HL-60/S4 (cell line): Measurements from ENCODE around the gene RABGEF1.
"Not testable (repeated sequence)": the region's sequence is repeated elsewhere in the genome, so short reads cannot be mapped to it uniquely, and the experiment has no call there.

Experiments used
- in situ Hi-C: fragments of 300-500 bp; cut with MboI; formaldehyde crosslinking; loops from 2 replicates; pipeline ENCODE4 v1.14.3; 2022; ENCODE audit warnings: low sequenced_read_pairs

RABGEF1 gene

DNA sequence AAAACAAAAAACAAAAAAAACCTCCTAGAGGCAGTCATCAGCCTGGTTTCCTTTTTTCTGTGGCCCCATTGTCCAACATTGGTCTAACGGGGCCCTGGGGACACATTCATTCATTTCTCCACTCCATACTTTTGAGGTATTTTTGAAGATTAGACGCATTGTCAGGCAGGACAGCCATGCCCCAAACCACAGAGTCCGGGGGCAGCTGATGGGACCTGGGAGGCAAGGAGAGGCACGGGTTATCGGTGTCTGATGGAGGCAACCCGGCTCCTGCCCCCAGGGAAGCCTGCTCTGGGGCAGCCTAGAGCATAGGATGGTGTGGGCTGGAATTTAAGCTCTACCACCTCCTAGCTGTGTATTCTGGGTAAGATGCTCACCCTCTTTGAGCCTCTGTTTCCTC is 6.5 kb upstream of the RABGEF1 start:
- in situ Hi-C loops: no loop called here

DNA sequence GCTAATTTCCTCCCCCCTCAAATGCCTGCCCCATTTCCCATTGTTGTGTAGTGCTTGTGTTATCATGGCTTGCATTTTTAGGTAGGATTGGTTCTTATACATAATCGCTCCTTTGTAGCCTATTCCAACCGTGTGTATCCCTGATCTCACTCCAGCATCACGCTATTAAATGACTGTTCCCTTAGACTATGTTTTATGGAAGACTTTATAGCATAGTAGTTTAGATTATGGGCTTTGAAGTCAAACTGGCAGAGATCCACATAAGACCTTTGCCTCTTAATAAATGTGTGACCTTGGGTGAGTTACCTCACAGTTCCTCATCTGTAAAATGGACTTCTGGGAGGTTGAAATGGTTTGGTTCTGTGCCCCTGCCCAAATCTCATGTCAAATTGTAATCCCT is 5.4 kb upstream of the RABGEF1 start:
- in situ Hi-C loops: no loop called here

DNA sequence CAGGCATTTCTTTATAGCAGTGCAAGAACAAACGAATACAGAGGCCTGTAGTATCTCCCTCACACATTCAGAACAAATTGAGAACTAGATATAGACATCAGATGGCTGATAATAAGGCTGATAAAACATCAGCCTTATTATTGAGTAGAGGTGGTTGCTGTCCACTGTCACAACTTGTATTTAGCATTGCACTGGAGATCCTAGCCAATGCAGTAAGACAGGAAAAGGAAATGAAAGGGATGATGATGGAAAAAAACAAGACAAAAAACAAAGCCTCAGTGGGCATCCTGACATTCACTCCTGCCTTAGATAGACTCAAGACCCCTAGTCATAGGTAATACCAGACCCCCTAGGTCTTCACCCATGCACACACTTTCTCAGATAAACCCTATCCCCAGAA is 4.7 kb upstream of the RABGEF1 start:
- in situ Hi-C loops: no loop called here

DNA sequence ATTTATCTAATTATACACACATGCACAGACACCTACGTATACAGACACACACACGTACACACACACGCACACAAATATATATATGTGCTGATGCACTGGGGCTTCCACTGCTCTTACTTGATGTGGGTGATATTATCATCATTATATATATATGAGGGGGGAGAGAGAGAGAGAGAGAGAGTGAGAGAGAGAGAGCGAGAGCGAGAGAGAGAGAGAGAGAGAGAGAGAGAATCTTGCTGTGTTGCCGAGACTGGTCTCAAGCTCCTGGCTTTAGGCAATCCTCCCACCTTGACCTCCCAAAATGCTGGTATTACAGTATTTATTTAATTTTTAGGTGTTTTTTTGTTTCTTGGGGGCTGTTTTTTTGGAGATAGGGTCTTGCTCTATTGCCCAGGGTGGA is 3.6 kb upstream of the RABGEF1 start:
- in situ Hi-C loops: no loop called here

DNA sequence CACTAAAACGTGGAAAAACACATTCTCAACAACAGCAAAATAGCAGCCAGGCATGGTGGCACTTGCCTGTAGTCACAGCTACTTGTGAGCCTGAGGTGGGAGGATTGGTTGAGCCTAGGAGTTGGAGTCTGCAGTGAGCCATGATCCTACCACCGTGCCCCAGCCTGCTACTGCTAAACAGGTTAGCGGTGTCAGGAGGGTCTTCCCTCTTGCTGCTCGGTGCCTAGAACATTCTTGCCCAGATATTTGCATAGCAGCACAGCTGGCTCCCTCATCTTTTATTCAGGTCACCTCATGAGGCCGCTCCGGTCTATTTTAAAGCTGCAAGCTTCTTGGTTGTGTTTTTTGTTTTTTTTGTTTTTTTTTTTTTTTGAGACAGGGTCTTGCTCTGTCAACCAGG is 2.9 kb upstream of the RABGEF1 start:
- in situ Hi-C loops: no loop called here

DNA sequence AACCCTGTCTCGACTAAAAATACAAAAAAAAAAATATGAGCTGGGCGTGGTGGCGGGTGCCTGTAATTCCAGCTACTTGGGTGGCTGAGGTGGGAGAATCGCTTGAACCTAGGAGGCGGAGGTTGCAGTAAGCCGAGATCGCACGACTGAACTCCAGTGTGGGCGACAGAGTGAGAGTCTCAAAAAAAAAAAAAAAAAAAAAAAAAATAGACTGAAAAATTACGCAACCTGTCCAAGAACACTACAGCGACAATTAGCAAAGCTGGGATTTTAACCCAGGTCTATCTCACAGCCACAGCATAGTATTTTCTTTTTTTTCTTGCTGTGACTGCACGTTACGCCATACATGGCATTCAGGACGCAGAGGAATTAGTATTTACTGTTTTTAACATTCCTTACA is 1.1 kb upstream of the RABGEF1 start:
- in situ Hi-C loops: no loop called here

DNA sequence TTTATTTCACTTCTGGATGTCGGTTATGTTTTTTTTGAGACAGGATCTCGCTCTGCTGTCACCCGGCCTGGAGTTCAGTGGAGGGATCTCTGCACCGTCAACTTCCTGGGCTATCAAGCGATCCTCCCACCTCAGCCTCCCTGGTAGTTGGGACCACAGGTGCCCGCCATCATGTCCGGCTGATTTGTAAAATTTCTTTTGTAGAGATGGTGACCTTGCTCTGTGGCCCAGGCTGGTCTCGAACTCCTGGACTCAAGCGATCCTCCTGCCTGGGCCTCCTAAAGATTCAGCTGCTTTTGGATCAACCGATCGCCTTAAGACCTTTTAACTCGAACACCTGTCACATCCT is 606 bp upstream of the RABGEF1 start:
- in situ Hi-C loops: no loop called here

DNA sequence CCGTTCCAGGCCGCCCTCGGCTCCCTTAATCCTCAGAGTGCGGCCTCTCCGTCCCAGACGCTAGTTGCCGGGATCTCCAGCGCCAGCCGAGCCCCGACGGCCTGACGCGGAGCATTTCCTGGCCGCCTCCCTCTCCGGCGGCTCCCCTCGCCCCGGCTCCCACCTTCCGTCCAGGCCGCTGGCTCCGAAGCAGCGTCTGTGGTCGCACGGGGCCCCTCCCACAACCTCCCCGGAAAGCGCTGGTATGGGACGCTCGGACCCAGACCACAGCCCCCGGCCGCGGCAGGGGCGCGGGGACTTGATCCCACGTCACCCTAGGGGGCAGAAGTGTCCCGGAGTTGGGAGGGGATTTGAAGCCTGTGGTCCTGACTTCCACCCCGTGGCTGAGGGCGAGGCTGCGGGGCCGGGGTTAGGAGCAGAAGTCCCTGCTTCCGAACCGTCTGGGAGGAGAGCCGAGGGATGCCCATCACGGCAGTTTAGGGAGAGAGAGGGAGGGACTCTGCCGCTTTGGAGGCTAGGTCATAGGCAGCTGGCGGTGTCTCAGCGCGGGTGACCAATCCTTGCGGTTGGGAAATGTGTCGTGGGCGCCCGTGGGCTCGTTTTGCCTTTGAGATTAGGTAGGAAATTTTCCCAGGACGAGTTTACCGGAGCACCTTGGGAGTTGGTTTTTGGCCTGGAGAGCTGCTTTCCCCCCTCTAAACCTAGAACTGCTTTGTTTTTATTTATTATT is 612 bp downstream of the RABGEF1 start:
- in situ Hi-C loops: not testable (repeated sequence)

DNA sequence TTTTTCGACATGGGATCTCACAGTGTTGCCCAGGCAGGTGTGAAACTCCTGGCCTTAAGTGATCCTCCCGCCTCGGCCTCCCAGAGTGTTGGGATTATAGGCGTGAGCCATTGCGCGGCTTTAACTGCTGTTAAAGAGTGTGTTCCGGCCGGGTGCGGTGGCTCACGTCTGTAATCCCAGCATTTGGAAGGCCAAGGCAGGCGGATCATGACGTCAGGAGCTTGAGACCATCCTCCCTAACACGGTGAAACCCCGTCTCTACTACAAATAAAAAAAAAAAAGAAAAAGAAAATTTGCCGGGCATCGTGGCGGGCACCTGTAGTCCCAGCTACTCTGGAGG is 1.1 kb downstream of the RABGEF1 start:
- in situ Hi-C loops: no loop called here

DNA sequence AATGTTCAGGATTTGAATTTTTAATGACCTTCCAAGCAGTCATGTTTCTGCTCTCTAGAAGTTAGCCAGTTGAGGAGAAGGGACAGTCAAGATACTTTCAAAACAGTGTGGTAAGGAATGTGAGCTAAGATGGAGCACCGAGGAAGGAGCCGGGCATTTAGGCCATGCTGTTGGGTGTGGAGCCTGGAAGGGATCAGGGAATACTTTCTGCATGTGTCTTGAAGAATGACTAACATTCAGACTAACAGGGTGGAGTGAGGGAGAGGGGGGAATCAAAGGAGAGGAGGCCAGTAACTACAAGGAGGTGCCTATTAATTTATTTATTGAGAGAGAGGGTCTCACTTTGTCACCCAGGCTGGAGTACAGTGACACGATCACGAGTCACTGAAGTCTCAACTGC is 1.8 kb downstream of the RABGEF1 start:
- in situ Hi-C loops: not testable (repeated sequence)

DNA sequence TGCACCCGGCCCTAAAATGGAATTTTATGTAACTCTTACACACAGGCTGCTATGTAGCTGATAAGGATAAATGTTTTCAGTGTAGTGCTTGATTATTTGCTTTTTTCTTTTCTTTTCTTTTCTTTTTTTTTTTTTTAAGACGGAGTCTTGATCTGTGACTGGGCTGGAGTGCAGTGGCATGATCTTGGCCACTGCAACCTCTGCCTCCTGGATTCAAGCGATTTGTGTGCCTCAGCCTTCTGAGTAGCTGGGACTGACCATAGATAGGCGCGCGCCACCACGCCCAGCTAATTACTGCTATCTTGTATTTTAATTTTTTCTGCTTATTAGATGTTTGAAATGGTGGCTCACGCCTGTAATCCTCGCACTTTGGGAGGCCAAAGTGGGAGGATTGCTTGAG is 3.4 kb downstream of the RABGEF1 start:
- in situ Hi-C loops: no loop called here

DNA sequence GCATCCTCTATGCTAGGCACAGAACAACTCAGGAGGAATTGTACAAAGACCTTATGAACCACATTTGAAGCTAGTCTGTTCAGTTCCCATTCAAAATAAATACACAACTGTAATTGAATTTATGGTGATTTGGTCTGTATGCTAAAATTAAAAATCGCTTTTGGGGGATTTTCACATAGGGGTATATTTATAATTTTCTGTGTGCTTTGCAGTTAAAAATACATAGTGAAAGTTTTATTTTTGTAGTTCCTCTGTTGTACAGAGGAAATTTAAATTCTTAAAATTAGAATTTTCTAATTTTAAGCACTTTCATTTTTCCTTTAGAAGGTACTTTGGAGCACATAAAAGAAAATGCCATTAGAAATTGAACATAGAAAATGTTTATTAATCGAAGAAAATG is 6.9 kb downstream of the RABGEF1 start:
- in situ Hi-C loops: no loop called here

DNA sequence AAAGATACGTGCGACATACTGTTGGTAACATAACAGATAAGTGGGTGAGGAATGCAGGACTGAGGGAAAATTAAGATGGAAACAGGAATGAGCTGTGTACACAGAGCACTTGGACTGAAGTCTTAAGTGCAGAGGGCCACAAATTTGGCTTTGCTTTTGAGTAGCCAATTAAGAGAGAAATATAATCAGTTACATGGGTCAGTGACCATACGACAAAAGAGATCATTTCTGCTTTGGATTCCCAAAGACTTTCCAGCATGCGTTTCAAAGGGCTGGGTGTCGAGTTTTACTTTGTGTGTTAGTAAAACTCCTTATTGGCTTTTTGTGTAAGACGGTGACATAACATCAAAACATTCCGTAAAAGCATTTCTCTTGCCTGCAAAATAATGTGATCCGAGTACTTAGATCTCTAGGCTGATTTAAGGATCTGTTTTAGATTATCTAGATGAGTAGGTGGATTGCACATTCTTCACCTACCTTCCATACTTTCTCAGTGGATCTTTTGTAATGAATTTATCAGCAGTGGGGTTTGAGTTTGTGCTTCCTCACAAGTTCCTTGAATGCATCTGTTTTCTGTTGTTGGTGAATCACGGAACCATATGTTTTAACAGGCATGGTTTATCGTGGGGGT is 7.5 kb downstream of the RABGEF1 start:
- in situ Hi-C loops: no loop called here

DNA sequence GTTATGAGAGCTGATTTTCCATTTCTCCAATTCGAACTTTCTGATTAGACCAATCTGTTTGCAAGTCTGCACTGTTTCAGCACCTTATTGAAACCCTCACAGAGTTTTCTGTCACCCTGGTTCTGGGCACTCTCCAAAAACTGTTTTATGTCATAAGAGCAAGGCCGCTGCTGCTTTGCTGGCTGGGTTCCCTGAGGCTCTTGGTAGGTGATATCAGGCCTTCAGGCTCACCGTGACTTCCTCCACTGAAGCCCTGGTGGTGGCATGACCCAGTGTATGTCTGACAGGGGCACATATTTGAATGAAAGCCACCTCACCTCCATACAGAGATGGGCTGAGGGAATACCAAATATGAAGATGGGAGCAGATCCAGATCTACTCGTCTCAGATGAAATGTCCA is 8.3 kb downstream of the RABGEF1 start:
- in situ Hi-C loops: no loop called here

DNA sequence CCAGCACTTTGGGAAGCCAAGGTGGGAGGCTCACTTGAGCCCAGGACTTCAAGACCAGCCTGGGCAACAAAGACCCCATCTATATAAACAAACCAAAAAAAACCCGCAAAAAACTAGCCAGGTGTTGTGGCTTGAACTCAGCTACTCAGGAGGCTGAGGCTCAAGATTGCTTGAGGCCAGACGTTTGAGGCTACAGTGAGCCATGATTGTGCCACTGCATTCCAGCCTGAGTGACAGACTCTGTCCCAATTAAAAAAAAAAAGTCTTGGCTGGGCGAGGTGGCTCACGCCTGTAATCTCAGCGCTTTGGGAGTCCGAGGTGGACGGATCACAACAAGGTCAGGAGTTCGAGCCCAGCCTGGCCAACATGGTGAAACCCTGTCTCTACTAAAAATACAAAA is 11.4 kb downstream of the RABGEF1 start:
- in situ Hi-C loops: no loop called here

DNA sequence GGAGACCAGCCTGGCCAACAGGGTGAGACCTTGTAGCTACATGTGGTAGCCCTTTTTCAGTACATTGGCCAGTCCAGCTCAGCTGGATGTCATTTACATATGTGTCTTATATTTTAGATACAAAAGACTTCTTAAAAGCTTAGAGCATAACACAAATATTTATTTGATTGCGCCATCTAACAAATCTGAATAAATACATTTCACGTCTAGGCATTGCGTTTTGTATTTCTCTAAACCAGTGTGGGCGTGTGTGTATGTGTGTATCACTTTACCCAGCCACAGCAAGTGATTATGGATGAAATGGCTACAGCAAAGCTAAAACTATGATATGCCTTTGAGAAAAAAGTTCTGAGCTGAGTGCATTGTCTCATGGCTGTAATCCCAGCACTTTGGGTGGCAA is 14.0 kb downstream of the RABGEF1 start:
- in situ Hi-C loops: no loop called here

DNA sequence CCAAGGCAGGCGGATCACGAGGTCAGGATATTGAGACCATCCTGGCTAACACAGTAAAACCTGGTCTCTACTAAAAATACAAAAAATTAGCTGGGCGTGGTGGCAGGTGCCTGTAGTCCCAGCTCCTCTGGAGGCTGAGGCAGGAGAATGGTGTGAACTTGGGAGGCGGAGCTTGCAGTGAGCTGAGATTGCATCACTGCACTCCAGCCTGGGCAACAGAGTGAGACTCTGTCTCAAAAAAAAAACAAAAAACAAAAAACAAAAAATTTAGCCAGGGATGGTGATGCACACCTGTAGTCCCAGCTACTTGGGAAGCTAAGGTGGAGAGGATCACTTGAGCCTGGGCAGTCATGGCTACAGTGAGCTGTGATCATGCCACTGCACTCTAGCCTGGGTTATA is 14.5 kb downstream of the RABGEF1 start:
- in situ Hi-C loops: not testable (repeated sequence)

DNA sequence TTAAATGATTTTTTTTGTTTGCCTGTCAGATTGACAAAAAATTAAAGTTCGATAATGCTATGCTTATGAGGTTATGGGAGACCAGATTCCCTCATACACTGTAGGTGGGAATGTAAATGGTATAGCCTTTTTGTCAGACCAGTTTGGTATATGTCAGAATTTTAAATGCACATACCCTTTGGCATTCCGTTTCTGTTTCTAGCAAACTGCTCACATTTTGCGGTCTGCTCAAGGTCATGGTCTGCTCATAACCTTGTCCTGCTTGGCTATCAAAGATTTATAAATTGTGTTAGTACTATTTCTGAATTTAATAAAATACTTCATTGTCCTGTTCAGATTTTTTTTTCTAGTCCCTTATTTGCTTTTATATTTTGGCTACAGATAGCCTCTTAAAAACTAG is 15.7 kb downstream of the RABGEF1 start:
- in situ Hi-C loops: not testable (repeated sequence)

DNA sequence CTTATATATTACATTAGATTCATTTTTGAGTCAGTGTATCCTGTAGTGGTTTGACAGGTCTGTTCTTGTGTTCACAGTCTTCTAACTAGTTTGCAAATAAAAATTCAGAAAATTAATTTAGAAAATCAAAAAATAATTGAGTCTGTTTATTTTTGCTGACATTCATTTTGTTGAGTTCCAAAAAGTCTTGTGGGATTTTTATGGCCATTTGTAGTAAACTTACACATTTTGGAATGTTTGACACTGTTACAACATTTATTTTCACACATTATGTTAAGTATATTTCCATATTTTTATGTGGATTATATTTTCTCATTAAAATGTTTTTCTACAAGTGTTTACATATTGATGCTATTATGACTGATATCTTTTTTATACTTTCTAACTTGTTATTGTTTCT is 16.4 kb downstream of the RABGEF1 start:
- in situ Hi-C loops: no loop called here

DNA sequence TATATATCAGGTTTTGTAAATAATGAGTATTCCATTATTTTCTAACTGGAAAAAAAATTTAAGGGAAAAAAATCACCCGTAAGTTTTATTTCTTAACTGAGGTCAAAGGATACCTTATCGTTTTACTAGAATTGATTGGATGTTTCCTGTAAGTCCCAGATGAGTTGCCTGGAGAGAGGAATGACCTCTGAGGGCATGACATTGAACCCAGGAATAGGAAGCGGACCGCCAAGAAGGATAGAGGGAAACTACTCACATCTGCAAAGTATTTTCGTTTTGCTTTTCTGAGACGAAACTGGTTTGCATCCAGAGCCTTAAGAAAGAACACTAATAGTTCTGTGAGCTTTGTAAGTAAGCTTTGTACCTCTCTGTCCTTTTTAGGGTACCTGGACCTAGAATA is 17.4 kb downstream of the RABGEF1 start:
- in situ Hi-C loops: no loop called here

DNA sequence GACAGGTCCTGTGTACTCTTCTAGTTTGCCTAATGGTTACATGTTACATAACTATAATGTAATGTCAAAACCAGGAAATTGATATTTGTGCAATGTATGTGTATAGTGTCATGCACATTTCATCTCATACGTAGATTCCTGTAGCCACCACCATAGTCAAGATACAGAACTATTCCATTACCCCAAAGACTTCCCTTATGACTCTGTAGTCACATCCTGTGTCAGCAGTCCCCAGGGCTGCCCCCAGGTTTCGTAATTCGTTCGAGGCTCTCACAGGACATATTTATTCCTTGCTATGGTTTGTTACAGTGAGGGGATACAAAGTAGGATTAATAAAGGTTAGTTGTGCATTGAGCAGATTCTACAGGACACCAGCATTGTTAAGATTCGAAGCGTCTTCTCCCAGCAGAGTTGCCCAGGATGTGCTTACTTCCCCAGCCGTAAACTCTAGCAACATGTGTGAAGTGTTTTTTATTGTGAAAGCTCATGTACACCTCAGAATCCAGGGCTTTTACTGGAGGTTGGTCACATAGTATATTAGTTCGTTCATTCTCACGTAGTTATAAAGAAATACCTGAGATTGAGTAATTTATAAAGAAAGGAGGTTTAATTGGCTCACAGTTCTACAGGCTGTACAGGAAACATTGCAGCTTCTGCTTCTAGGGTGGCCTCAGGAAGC is 18.6 kb downstream of the RABGEF1 start:
- in situ Hi-C loops: no loop called here

DNA sequence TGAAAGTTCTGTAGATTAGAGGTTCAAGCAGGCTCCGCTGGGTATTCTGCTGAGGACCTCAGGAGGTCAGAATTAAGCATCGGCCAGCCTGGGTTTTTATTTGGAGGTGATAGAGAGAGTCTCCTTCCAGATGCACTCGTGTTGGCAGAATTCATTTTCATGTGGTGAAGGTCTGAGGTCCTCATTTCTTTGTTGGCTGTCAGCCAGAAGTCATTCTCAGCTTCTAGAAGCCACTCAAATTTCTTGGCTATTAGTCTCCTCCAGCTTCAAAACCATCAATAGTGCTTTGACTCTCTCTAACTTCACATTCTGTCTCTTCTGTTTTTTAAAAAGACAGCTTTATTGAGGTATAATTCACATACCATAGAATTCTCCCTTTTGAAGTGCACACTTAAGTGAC is 22.6 kb downstream of the RABGEF1 start:
- in situ Hi-C loops: not testable (repeated sequence)
